Measurements from ENCODE around the gene REPIN1.

REPIN1 gene

DNA sequence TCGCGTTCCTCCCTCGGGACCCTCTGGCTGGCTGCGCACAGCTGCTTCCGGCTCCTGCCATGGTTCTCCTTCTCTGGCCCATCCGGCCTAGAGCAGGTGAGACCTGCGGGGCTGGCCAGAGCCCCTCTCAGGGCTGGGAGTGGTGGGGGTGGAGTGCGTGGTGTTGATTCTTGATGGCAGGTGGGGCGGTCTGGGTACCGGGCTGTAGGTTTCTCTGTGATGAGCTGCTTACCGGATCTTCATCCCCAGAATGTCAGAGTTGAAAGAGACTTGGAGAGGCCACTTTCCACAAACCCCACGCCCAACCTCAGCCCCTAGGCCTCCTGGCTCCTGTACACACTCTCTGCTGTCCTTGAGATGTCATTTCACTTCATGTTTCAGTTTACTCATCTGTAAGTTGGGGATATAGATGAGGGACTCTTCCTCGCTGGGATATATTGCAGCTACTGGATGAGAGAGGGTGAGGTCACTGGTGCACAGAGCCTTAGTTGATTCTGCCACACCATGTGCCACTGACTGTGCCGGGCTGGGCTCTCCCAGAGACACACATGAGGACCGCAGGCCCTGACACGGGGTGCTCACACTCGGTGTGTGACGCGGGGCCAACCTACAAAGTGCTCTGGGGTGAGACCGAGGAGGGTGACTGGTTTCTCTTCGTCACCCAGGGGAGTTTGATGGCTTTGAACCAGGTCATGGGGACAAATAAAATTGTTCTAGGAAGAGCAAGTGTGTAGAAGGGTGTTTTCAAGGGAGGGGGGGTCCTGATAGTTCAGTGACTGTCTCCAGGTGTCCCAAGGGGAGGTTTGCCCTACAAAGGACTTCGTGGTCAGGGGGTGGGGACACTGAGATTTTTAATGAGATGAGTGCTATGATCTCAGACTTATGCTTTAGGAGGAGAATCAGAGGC, 40.0 kb downstream of the REPIN1 start:
- FAIRE-seq, result no peak

DNA sequence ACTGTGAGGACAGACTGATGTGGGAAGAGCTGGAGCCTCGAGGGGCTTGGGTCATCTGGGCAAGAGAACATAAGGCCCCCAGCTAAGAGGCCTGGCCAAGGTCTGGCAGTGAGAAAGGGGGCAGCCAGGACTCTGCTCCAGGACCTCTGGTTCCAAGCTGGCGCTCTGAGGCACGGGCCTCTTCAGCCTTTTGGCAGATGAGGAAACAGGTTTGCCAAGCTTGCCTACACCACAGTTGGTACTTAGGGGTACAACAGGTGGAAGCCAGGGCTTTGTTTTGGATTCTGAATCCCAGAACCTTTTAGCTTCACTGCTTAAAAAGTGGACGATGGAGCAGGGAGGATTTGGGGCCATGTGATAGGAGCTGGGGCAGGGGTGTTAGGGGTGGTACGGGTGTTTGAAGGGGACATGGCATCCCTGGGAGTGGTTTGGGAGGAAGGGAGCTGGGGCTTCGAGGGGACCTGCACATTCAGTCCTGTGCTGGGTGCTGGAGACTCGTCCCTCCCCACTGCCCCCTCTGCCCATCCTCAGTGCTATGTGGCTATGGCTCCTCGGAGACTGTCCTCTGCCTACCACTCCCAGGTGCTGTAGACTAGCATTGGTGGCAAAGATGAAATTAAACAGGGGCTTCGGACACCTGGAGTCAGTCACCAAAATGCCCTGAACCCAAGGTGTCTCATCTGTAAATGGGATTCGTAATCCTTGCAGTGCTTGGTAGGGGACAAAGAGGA, 40.8 kb downstream of the REPIN1 start:
- no peak for FAIRE-seq

DNA sequence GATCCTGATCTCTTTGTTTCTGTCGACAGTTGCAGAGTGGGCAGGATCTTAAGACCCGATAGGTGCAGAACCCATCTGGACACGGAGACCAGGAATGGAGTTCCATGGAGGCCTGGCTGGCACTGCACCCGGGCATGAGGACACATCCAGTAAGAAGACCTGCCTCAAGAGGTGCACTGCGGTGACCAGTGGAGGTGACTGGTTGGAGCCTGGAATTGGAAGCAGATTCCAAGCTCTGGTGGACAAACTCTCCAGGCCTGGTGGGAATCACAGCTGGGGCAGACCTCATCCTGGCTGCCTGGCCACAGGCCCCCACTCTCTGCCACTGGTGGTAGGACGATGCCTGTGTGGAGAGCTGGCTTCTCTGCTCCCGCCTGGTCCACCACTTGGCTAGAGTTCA, 41.5 kb downstream of the REPIN1 start:
- no peak for FAIRE-seq

DNA sequence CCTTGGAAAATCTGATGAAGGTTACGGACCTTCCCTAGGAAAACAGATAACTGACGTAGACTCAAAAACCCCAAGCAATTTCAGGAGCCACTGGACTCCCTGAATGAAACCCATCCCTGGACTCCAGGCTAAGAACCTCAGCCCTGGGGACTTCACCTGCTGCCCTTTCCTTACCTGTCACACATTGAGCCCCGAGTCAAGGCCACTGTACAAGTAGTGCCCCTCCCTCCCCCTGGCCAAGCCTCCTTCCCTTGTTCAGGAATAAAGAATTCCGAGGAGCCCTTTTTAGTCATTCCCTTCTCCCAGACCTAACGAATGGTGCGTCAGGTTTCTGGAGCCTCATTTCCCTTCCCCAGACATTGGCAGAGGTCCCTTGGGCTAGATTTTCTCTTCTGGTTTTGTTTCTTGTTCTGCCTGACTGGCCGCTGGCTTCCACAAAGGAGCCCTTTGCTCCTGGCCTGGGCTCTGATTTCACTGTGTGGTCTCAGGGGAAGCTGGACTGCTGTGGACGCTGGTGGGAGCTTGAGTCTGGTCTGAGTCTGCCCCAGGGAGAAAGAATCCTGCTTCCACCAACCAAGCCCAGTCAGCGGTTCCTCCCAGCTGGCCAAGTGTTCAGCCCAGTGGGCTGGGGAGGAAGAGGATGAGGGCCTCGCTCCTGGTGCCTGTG, 42.2 kb downstream of the REPIN1 start:
- no peak for FAIRE-seq

DNA sequence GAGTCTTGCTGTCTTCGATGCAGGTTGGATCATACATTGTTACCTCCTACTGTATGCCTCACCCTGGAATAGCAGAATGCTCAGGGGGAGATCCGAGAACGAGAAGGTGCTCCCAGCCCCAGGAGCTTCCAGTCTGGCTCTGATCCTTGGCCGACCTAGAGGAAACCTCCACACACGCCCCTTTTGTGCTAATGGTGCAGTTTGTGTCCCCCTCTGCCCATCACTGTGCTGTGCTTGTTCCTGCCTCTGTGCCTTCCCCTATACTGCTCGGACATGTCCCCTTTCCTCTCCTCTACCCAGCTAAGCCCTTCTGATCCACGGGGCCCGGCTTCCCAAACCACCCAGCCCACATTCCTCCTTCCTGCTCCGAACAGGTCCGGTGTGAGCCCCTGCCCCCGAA, 43.0 kb downstream of the REPIN1 start:
- FAIRE-seq, result no peak

DNA sequence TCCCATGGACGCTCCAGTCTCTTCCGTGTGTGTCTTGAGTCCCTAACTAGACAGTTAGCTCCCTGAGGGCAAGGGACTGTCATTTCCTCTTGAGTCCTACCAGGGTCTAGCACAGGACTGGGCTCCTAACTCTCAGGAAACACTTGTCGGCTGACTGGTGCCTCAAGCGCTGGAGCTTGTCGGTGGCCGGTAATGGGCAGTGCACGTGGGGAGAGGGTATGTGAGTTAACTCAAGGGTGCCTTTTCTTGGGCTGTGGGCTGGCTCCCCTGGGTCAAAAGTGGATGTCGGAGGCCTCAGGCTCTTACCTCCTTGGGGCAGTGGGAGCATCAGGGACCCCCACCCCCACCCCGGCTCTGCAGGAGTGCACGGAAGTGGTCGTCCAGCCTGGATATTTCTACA, 43.4 kb downstream of the REPIN1 start:
- no peak for FAIRE-seq

DNA sequence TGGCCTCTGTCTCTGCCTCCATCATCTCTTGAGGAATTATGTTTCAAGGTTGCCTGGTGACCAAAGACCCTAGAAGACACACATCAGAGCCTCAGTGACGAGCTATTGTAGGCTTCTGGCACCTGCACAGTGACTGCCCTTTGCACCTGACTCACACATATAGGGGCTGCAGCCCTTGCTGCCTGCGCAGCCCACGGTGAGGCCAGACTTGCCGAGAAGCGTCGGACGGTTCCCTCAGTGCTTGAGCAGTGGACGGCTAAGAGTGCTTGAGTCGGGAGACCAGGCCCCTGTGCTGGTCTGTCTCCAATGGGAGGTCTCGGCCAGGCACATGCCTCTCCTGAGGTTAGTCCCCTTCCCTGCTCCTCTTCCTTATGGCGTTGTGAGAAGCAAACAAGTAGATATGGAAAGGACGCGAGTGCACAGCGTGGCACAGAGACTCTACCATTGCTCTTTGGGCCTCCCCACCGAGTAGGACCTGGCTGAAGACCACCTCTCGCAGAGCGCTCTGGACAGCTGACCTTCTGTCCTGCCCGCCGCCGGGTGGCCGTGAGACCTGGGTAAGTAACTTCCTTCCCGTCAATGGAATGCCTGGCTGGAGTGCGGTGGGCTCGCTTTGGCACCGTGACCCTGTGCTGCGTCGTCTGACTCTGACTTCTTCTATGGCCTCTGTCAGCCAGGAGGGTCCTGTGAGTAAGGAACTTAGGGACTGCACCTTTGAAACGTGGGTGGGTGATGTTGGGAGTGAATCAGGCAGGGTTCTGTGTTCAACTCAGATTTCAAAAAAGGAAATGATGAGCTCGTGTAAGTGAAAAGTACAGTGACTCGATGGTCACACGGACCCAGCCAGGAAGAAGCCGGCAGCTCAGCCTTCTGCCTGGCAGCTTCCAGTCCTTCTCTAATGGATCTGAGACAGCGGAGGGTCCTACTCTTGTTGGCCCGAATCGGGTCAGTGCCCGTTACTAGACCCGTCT, 44.2 kb downstream of the REPIN1 start:
- no peak for FAIRE-seq

DNA sequence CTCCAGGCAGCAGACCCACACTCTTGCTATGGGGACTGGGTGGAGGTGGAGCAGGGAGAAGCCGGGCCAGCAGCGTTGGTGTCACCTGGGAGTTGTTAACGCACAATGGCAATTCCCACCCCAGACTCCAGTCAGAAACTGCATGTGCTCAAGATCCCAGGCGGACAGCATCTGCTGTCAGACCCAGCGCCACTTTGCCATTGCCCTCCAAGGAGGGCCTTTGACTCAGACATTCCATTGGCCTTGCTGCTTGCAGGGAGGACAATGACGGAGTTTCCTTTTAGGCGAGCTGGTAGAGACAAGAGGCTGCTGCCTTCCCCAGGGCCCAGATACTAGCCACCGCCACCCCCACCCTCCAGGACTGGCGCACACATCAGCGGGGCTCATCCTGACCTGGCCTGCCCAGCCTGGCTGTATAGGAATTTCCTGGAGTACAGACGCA, 45.0 kb downstream of the REPIN1 start:
- FAIRE-seq, result no peak

DNA sequence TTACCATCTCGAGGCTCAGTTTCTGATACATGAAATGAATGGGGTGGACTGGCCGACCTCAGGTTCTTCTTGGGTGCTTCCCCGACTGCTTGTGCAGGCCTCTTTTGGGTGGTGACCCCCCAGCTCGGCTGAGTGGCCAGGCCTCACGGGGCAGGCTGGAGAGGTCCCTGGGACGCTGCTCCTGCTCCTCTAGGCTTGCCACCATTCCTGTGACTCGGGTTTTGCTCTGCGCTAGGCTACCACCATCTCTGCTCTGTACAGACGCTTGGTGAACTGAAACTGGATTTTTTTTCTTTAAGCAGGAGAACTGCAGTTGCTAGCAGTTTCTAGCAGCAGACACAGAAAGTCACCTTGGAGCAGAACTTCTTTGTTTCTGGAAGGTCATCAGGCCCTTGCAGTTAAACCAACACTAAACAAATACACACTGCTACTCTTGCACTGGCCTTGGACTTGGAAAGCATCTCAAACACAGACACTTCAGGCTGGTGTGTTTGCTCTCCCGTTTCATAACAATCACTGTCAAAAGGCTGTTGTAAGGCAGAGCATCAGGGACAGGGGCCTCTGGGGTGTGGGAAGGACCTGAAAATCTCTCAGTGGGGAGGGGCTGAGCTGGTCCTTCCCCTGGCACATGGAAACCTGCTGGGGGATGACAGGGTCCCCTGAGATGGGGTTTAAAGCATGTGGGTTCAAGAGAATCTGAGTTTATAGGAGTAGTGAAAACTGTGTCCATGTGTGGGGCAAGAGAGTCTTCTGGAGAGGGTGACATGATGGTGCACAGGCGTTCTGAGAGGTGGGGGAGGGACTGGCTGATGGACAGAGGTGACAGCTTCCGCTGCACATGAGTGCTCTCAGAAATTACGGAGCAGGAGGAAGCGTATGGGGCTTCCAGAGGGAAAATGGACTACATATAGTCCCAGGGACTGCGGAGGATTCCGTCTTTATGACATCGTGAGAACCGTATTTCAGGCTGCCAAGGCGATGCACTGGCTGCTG, 46.8 kb downstream of the REPIN1 start:
- no peak for FAIRE-seq

DNA sequence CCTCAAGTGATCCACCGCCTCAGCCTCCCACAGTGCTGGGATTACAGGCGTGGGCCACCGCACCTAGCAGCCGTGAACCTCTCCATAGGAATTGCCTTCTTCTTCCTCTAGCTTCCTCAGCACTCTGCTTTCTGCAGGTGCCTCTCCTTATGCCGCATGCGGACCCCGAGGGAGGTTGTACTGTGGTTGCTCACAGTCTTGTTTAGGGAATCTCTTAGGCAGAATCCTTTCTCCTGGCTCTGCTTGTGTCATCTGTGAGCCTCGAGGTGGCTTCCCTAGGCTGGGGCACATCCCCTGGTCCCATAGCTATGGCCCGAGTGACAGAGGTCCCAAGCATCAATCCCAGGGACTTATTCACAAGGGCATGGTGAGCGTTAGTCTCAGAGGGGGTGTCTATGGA, 48.6 kb downstream of the REPIN1 start:
- FAIRE-seq, result no peak

DNA sequence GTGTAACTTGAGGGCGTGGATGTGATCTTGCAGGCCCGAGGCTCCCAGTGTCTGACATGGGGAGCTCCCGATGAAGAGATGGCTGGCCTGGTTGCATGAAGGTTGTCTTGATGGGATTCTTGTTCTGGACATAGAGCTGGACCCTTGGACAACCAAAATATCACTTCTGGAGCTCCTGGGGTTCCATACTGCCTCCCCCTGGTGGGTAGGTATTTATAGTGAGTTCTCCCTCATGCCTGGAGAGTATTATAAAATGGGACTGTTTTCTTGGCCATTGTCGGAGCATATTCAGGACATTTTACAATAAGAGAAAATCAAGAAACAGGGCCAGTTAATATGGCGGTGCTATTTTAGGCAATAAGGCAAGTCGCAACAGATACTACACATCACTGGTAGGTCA, 49.2 kb downstream of the REPIN1 start:
- no peak for FAIRE-seq

DNA sequence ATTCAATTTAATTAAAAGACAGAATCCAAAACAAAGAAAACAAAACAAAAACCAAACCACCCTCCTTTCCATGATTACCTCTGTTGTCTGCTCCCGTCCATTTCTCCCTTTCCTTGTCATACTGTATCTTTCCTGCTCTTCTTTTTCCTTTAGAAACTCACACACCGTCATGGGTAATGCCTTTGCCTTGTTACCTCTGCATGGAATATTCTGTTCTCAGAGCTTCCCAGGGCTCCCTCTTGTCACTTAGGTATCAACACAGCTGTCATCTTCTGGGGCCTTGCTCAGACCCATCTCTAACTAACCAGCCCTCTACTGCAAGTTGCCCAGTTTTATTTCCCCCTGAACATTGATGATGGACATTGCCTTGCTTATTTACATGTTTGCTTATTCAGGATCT, 51.6 kb downstream of the REPIN1 start:
- no peak for FAIRE-seq

DNA sequence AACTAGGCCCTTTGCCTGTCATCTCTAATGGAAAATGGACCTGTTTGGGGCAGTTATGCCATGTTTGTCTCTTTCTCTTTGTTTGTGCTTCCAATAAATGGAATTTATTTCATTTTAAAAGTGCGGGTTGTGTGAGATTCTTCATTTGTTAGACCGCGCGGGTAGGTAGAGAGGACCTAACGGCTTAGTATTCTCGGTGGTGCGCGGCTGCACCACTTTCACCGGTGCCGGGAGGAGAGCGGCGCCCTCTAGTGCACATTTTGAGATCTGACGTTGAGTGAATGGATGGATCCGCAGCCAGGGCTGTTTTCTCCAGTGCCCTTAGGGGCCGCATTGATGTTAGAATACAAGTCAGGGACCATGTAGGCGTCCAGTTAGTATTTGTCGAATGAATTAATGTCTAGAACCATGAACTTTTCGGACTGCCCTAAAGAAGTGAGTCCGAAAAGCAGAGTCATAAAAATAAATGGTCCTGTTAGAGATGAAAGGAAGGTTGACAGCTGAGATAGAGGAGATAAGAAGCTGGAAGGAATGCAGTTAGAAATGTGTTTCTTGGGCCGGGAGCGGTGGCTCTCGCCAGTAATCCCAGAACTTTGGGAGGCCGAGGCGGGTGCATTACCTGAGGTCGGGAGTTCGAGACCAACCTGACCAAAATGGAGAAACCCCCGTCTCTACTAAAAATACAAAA, 52.5 kb downstream of the REPIN1 start:
- no peak for FAIRE-seq

DNA sequence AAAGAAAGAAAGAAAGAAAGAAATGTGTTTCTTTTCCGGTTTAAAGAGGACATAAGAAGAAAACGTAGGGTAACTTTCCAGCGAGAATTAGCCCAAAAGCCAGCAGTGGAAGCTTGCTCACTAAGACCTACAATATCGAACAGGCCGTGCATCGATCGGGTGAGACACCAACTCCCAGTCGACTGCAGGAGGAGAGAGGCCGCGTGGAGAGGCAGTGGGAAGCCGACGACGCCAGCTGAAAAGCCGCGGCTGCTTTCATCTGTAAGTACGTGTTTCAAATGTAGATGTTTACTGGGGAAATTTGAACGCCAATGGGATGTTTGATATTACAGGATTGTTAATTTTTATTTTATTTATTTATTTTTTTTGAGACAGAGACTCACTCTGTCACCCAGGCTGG, 53.2 kb downstream of the REPIN1 start:
- FAIRE-seq, result no peak
